Erythroblast (primary cell): ENCODE results near the gene SLC29A4.
"Not testable (repeated sequence)": the region's sequence is repeated elsewhere in the genome, so short reads cannot be mapped to it uniquely, and the experiment has no call there.

Experiments
- GATA1 ChIP-seq: IDR thresholded peaks from 2 replicates; pipeline ENCODE4 v1.6.1; 2011; ENCODE audit warnings: low read depth, mild to moderate bottlenecking, control low read depth, low read length, moderate library complexity
- POLR2A ChIP-seq: IDR thresholded peaks from 2 replicates; pipeline ENCODE4 v1.6.1; 2011; ENCODE audit warnings: mild to moderate bottlenecking, low read length

DNA sequence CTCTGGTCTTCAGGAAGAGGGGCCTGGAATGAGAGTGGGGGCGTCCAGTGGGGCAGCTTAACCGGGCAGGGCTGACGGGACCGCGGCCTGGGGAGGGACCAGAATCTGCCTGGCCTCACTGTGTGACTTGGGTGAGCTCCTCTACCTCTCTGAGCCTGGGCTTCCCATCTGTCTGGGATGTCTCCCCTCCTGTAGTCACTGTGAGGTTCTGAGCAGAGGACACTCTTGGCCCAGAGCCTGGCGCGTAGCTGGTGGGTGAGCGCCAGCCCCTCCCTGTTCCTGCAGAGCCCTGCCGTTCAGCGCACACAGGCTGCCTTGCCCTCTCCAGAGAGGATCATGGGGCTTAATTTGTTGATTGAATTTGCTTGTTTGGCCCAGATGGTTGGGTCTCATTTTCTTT is 7.2 kb upstream of the SLC29A4 start:
- TF ChIP-seq POLR2A, GATA1: not testable (repeated sequence)
